ENCODE measurements around the gene WNT2B. TPM values are rescaled to one million over a fixed set of nuclear protein-coding genes. Genes with fewer than 3 reads are reported as not detected.

The WNT2B gene
- total RNA-seq, 2 donors from 2014 or later: 0.51 to 0.57 TPM

- WGBS, 2 experiments (ENCODE audit: insufficient coverage in 1 of 2, insufficient read length in 1 of 2): 33 to 76% methylated on average over 1 to 9 of the region's 9 CpGs
- Histone ChIP-seq H3K27me3 (ENCODE audit: control insufficient read depth, insufficient read depth, low read length, poor library complexity, severe bottlenecking) (peaks cover 96% of the 10 kb centered on the region), H3K27ac (ENCODE audit: low read depth, low read length) (no peak overlapping the region), H3K4me3 (ENCODE audit: low read length) (peak overlapping the region; percentile 80), H3K4me1 (ENCODE audit: control insufficient read depth, insufficient read depth, low read length) (no peaks in the 10 kb centered on the region), H3K36me3 (ENCODE audit: control insufficient read depth, insufficient read depth, low read length) (no peaks in the 10 kb centered on the region), H3K9ac (ENCODE audit: extremely low read depth, low read length, poor library complexity, severe bottlenecking) (no peak overlapping the region), H3K9me3 (ENCODE audit: control insufficient read depth, low read length) (no peaks in the 10 kb centered on the region)
- no peaks in the 10 kb centered on the region for H3K36me3 Mint-ChIP-seq (ENCODE audit: low read depth)
- TF ChIP-seq CTCF (conservative IDR thresholded peaks at IDR 0.05): no peak
- H3K27ac Mint-ChIP-seq: no peak overlapping the region
- H3K4me3 Mint-ChIP-seq: peak overlapping the region; percentile 61
- H3K27me3 Mint-ChIP-seq (ENCODE audit: insufficient read depth): peaks cover 95% of the 10 kb centered on the region
- H3K9me3 Mint-ChIP-seq: no peaks in the 10 kb centered on the region
- no peak for DNase-seq
- peaks cover 19% of the 10 kb centered on the region for H3K4me1 Mint-ChIP-seq
Observed at GRCh38 chr1:112507336-112507735, 1.4 kb upstream of the WNT2B start.

- H3K9ac ChIP-seq (ENCODE audit: extremely low read depth, low read length, poor library complexity, severe bottlenecking): no peak overlapping the region
- DNase-seq: peak; percentile 83
- peak overlapping the region; percentile 61 for H3K4me3 Mint-ChIP-seq
Observed at GRCh38 chr1:112507921-112508277, 866 bp upstream of the WNT2B start.

GRCh38 chr1:112509005-112509659 is 367 bp downstream of the WNT2B start:
- no peak overlapping the region for H3K27ac Mint-ChIP-seq
- peaks cover 89% of the 10 kb centered on the region for H3K27me3 Mint-ChIP-seq (ENCODE audit: insufficient read depth)

More at GRCh38 chr1:112507921-112508277, 866 bp upstream of the WNT2B start:
- H3K9me3 Mint-ChIP-seq: no peaks in the 10 kb centered on the region
- no peak overlapping the region for H3K27ac ChIP-seq (ENCODE audit: low read depth, low read length)
- no peaks in the 10 kb centered on the region for H3K9me3 ChIP-seq (ENCODE audit: control insufficient read depth, low read length)
- no peaks in the 10 kb centered on the region for H3K36me3 Mint-ChIP-seq (ENCODE audit: low read depth)
- no peaks in the 10 kb centered on the region for H3K36me3 ChIP-seq (ENCODE audit: control insufficient read depth, insufficient read depth, low read length)
- peaks cover 13% of the 10 kb centered on the region for H3K4me1 Mint-ChIP-seq
- H3K27me3 ChIP-seq (ENCODE audit: control insufficient read depth, insufficient read depth, low read length, poor library complexity, severe bottlenecking): peaks cover 91% of the 10 kb centered on the region
- no peak for TF ChIP-seq CTCF (conservative IDR thresholded peaks at IDR 0.05)
- WGBS, 2 experiments (ENCODE audit: insufficient coverage in 1 of 2, insufficient read length in 1 of 2): 1 to 7% methylated on average over 3 to 14 of the region's 15 CpGs
- H3K4me1 ChIP-seq (ENCODE audit: control insufficient read depth, insufficient read depth, low read length): no peaks in the 10 kb centered on the region
- peaks cover 95% of the 10 kb centered on the region for H3K27me3 Mint-ChIP-seq (ENCODE audit: insufficient read depth)
- H3K4me3 ChIP-seq (ENCODE audit: low read length): peak overlapping the region; percentile 80
- no peak overlapping the region for H3K27ac Mint-ChIP-seq

More at GRCh38 chr1:112509005-112509659, 367 bp downstream of the WNT2B start:
- Histone ChIP-seq H3K4me3 (ENCODE audit: low read length) (peak overlapping the region; percentile 80), H3K36me3 (ENCODE audit: control insufficient read depth, insufficient read depth, low read length) (no peaks in the 10 kb centered on the region), H3K27ac (ENCODE audit: low read depth, low read length) (no peak overlapping the region), H3K27me3 (ENCODE audit: control insufficient read depth, insufficient read depth, low read length, poor library complexity, severe bottlenecking) (peaks cover 78% of the 10 kb centered on the region), H3K4me1 (ENCODE audit: control insufficient read depth, insufficient read depth, low read length) (no peaks in the 10 kb centered on the region), H3K9ac (ENCODE audit: extremely low read depth, low read length, poor library complexity, severe bottlenecking) (no peak overlapping the region), H3K9me3 (ENCODE audit: control insufficient read depth, low read length) (no peaks in the 10 kb centered on the region)
- WGBS, 2 experiments (ENCODE audit: insufficient coverage in 1 of 2, insufficient read length in 1 of 2): 4 to 7% methylated on average over 19 to 66 of the region's 66 CpGs
- H3K9me3 Mint-ChIP-seq: no peaks in the 10 kb centered on the region
- no peaks in the 10 kb centered on the region for H3K36me3 Mint-ChIP-seq (ENCODE audit: low read depth)
- H3K4me3 Mint-ChIP-seq: peak overlapping the region; percentile 61
- peak; percentile 86 for DNase-seq
- peaks cover 12% of the 10 kb centered on the region for H3K4me1 Mint-ChIP-seq
- no peak for TF ChIP-seq CTCF (conservative IDR thresholded peaks at IDR 0.05)
